GM12891 (cell line): Measurements from ENCODE around the gene SMAP1.

ENCODE experiments used
- PAX5 ChIP-seq: IDR thresholded peaks from 2 replicates; pipeline ENCODE4 v1.6.1; 2011; ENCODE audit warnings: low read length, moderate library complexity, mild to moderate bottlenecking; ENCODE audit not compliant: insufficient read depth, severe bottlenecking
- POLR2A ChIP-seq: IDR thresholded peaks from 2 replicates; pipeline ENCODE4 v1.6.1; 2011; ENCODE audit warnings: low read depth, low read length, control low read depth
- POLR2AphosphoS5 ChIP-seq: IDR thresholded peaks from 2 replicates; pipeline ENCODE4 v1.6.1; 2011; ENCODE audit warnings: low read depth, low read length, control low read depth
- POU2F2 ChIP-seq: IDR thresholded peaks from 2 replicates; pipeline ENCODE4 v1.6.1; 2011; ENCODE audit warnings: low read depth, mild to moderate bottlenecking, control low read depth, low read length, moderate library complexity
- SPI1 ChIP-seq: IDR thresholded peaks from 2 replicates; pipeline ENCODE4 v1.6.1; 2011; ENCODE audit warnings: low read depth, low read length, control low read depth
- TAF1 ChIP-seq: IDR thresholded peaks from 2 replicates; pipeline ENCODE4 v1.6.1; 2011; ENCODE audit warnings: low read depth, low read length, control low read depth

DNA sequence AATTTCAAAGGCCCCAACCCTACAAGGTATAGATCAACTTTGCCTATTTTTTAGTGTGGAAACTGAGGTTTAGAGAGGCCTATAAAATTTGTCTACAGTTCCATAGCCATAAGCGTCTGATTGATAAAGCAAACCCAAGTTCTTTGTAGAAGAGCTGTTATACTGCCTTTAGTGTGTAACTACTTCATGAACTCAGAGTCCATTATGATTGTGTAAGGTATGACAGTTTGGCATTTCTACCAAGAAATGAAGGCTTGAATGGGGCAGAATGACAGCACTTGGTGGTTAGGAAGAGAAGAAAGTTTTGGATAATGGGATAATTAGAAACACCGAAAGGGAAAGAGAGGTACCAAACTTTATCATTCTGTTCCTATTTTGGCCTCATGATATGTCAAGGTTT, 38.1 kb downstream of the SMAP1 start:
- no peak for TF ChIP-seq POLR2A
- no peak for TF ChIP-seq POLR2AphosphoS5
- no peak for TF ChIP-seq TAF1
- no peak for TF ChIP-seq SPI1
- no peak for TF ChIP-seq POU2F2
- no peak for TF ChIP-seq PAX5
